OCI-LY3 (cell line): ENCODE measurements around the gene C9orf78.

Experiments used
- CTCF ChIP-seq: fragments of 200-600, 300-600 bp; sonication (generic); IDR thresholded peaks from 2 replicates; pipeline ENCODE4 v1.5.1; 2014; ENCODE audit warnings: antibody characterized with exemption, low read length, low read depth
- EZH2phosphoT487 ChIP-seq: fragments of 200-600 bp; shearing (Covaris generic); IDR thresholded peaks from 2 replicates; pipeline ENCODE4 v1.6.1; 2018; ENCODE audit warnings: antibody characterized with exemption, mixed run types, low read depth

GRCh38 chr9:129828969-129829368, 6.1 kb downstream of the C9orf78 start:
- TF ChIP-seq CTCF (no peak), EZH2phosphoT487 (no peak)
